HEK293 (cell line): ENCODE results near the gene PPP1R11.

Experiments
- GLIS2 ChIP-seq: fragments of 450-650 bp; formaldehyde crosslinking; IDR thresholded peaks from 2 replicates; pipeline ENCODE4 v1.5.1; 2016; ENCODE audit warnings: missing biosample characterization, missing genetic modification characterization
- ZBTB21 ChIP-seq: fragments of 450-650 bp; formaldehyde crosslinking; IDR thresholded peaks from 2 replicates; pipeline ENCODE4 v1.5.1; 2017; ENCODE audit warnings: missing biosample characterization, missing genetic modification characterization
- ZBTB48 ChIP-seq: fragments of 450-650 bp; formaldehyde crosslinking; IDR thresholded peaks from 2 replicates; pipeline ENCODE4 v1.5.1; 2016; ENCODE audit warnings: missing biosample characterization, missing genetic modification characterization
- ZNF10 ChIP-seq: fragments of 450-650 bp; formaldehyde crosslinking; IDR thresholded peaks from 2 replicates; pipeline ENCODE4 v1.5.1; 2017; ENCODE audit warnings: missing biosample characterization, missing genetic modification characterization
- ZNF155 ChIP-seq: fragments of 450-650 bp; formaldehyde crosslinking; IDR thresholded peaks from 2 replicates; pipeline ENCODE4 v1.5.1; 2016; ENCODE audit warnings: missing biosample characterization, missing genetic modification characterization
- ZNF169 ChIP-seq: fragments of 450-650 bp; formaldehyde crosslinking; IDR thresholded peaks from 2 replicates; pipeline ENCODE4 v1.5.1; 2016; ENCODE audit warnings: missing biosample characterization, missing genetic modification characterization
- ZNF19 ChIP-seq: fragments of 450-650 bp; formaldehyde crosslinking; IDR thresholded peaks from 2 replicates; pipeline ENCODE4; 2016; ENCODE audit warnings: missing biosample characterization, missing genetic modification characterization, low read depth
- ZNF274 ChIP-seq, 2 experiments: fragments of 200-500 bp in 1 of 2; fragments of 450-650 bp in 1 of 2; sonication (Bioruptor generic) in 1 of 2; formaldehyde crosslinking in 1 of 2; IDR thresholded peaks; 2 replicates each; pipeline versions ENCODE4 v1.5.1 to v1.6.1; 2014 to 2016; ENCODE audit warnings: borderline replicate concordance in 1 of 2, inconsistent platforms in 1 of 2, low read length in 1 of 2, missing biosample characterization in 1 of 2, missing genetic modification characterization in 1 of 2
- ZNF311 ChIP-seq: fragments of 450-650 bp; formaldehyde crosslinking; IDR thresholded peaks from 2 replicates; pipeline ENCODE4 v1.5.1; 2017; ENCODE audit warnings: missing biosample characterization, missing genetic modification characterization, borderline replicate concordance
- ZNF335 ChIP-seq: fragments of 450-650 bp; formaldehyde crosslinking; conservative IDR thresholded peaks from 2 replicates; pipeline ENCODE4 v1.5.1; 2016; ENCODE audit warnings: missing biosample characterization, missing genetic modification characterization
- ZNF341 ChIP-seq: fragments of 450-650 bp; formaldehyde crosslinking; IDR thresholded peaks from 2 replicates; pipeline ENCODE4; 2016; ENCODE audit warnings: low read depth, missing biosample characterization, missing genetic modification characterization
- ZNF544 ChIP-seq: fragments of 450-650 bp; formaldehyde crosslinking; IDR thresholded peaks from 2 replicates; pipeline ENCODE4 v1.5.0; 2017; ENCODE audit warnings: missing biosample characterization, missing genetic modification characterization
- ZNF596 ChIP-seq: fragments of 450-650 bp; IDR thresholded peaks from 2 replicates; pipeline ENCODE4 v1.5.0; 2018; ENCODE audit warnings: missing biosample characterization, mild to moderate bottlenecking, missing genetic modification characterization, moderate library complexity
- ZSCAN30 ChIP-seq: fragments of 450-650 bp; IDR thresholded peaks from 2 replicates; pipeline ENCODE4 v1.5.1; 2018; ENCODE audit warnings: missing biosample characterization, mild to moderate bottlenecking, missing genetic modification characterization, moderate library complexity
- TF ChIP-seq, protein P1 (sequence below): fragments of 450-650 bp; formaldehyde crosslinking; IDR thresholded peaks from 2 replicates; pipeline ENCODE4 v1.5.1; 2016; ENCODE audit warnings: missing biosample characterization, missing genetic modification characterization, borderline replicate concordance
- TF ChIP-seq, protein P2 (sequence below): fragments of 450-650 bp; formaldehyde crosslinking; IDR thresholded peaks from 2 replicates; pipeline ENCODE4 v1.5.0; 2017; ENCODE audit warnings: missing biosample characterization, missing genetic modification characterization, borderline replicate concordance
- TF ChIP-seq, protein P3 (sequence below): fragments of 450-650 bp; formaldehyde crosslinking; IDR thresholded peaks from 2 replicates; pipeline ENCODE4 v1.5.1; 2016; ENCODE audit warnings: missing biosample characterization, missing genetic modification characterization
- TF ChIP-seq, protein P4 (sequence below): fragments of 450-650 bp; formaldehyde crosslinking; IDR thresholded peaks from 2 replicates; pipeline ENCODE4 v1.5.1; 2017; ENCODE audit warnings: missing biosample characterization, missing genetic modification characterization
- TF ChIP-seq, protein P5 (sequence below): fragments of 450-650 bp; formaldehyde crosslinking; IDR thresholded peaks from 2 replicates; pipeline ENCODE4; 2016; ENCODE audit warnings: missing biosample characterization, missing genetic modification characterization

The PPP1R11 gene

DNA sequence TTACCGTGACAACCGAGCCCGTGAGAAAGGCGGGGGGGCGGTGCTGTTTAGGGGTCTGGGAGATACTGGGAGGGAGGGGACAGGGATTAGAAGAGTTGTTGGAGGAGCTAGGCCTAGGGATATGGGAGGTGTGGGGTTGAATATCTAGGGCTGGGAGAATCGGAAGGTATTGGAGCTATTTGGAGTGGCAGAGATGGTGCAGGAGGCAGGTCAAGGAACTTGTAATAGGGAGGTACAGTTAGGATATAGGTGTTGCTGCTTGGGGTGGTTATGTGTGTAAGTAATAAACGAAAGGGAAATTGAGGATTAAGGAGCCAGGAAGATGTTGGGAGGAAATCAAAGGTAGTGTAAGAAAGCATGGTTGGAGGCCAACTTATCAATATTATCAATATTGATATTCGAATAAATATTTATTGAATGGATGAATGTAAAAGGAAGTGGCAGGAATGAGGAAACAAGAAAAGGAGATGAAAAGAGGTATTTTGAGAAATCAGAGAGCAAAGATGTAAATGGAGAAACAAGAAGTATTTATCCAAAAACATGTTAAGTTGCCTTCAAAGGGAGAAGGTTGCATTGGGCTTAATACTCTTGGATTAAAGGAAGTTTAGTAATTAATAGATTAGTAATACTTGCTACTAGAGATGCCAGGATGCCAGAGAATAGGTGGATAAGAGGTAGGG is 602 bp downstream of the PPP1R11 start (continued):
- TF ChIP-seq, protein P1, sequence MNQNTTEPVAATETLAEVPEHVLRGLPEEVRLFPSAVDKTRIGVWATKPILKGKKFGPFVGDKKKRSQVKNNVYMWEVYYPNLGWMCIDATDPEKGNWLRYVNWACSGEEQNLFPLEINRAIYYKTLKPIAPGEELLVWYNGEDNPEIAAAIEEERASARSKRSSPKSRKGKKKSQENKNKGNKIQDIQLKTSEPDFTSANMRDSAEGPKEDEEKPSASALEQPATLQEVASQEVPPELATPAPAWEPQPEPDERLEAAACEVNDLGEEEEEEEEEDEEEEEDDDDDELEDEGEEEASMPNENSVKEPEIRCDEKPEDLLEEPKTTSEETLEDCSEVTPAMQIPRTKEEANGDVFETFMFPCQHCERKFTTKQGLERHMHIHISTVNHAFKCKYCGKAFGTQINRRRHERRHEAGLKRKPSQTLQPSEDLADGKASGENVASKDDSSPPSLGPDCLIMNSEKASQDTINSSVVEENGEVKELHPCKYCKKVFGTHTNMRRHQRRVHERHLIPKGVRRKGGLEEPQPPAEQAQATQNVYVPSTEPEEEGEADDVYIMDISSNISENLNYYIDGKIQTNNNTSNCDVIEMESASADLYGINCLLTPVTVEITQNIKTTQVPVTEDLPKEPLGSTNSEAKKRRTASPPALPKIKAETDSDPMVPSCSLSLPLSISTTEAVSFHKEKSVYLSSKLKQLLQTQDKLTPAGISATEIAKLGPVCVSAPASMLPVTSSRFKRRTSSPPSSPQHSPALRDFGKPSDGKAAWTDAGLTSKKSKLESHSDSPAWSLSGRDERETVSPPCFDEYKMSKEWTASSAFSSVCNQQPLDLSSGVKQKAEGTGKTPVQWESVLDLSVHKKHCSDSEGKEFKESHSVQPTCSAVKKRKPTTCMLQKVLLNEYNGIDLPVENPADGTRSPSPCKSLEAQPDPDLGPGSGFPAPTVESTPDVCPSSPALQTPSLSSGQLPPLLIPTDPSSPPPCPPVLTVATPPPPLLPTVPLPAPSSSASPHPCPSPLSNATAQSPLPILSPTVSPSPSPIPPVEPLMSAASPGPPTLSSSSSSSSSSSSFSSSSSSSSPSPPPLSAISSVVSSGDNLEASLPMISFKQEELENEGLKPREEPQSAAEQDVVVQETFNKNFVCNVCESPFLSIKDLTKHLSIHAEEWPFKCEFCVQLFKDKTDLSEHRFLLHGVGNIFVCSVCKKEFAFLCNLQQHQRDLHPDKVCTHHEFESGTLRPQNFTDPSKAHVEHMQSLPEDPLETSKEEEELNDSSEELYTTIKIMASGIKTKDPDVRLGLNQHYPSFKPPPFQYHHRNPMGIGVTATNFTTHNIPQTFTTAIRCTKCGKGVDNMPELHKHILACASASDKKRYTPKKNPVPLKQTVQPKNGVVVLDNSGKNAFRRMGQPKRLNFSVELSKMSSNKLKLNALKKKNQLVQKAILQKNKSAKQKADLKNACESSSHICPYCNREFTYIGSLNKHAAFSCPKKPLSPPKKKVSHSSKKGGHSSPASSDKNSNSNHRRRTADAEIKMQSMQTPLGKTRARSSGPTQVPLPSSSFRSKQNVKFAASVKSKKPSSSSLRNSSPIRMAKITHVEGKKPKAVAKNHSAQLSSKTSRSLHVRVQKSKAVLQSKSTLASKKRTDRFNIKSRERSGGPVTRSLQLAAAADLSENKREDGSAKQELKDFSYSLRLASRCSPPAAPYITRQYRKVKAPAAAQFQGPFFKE (tag by site-specific recombination) = no peak
- TF ChIP-seq, protein P2, sequence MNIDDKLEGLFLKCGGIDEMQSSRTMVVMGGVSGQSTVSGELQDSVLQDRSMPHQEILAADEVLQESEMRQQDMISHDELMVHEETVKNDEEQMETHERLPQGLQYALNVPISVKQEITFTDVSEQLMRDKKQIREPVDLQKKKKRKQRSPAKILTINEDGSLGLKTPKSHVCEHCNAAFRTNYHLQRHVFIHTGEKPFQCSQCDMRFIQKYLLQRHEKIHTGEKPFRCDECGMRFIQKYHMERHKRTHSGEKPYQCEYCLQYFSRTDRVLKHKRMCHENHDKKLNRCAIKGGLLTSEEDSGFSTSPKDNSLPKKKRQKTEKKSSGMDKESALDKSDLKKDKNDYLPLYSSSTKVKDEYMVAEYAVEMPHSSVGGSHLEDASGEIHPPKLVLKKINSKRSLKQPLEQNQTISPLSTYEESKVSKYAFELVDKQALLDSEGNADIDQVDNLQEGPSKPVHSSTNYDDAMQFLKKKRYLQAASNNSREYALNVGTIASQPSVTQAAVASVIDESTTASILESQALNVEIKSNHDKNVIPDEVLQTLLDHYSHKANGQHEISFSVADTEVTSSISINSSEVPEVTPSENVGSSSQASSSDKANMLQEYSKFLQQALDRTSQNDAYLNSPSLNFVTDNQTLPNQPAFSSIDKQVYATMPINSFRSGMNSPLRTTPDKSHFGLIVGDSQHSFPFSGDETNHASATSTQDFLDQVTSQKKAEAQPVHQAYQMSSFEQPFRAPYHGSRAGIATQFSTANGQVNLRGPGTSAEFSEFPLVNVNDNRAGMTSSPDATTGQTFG (tag by site-specific recombination) = no peak
- TF ChIP-seq ZBTB21 (tag by site-specific recombination) (no peak), ZNF169 (tag by site-specific recombination) (no peak), ZNF155 (tag by site-specific recombination) (no peak), ZNF335 (peak; percentile 2; the same call in 1 of the 2 replicates), ZNF544 (tag by site-specific recombination) (no peak), ZNF19 (tag by site-specific recombination) (no peak), ZNF341 (peak; percentile 4), ZBTB48 (tag by site-specific recombination) (peak; percentile 99), ZNF596 (tag by site-specific recombination) (no peak), ZNF274 (IDR thresholded peaks at IDR 0.05; ENCODE audit: low read length) (no peak), ZNF274 (tag by site-specific recombination; IDR thresholded peaks at IDR 0.05; ENCODE audit: borderline replicate concordance) (no peak), ZNF10 (tag by site-specific recombination) (no peak), GLIS2 (0 out of 2 replicates have a peak, but pooled peaks have one; percentile 25), ZNF311 (tag by site-specific recombination) (no peak), ZSCAN30 (no peak)
- TF ChIP-seq, protein P3, sequence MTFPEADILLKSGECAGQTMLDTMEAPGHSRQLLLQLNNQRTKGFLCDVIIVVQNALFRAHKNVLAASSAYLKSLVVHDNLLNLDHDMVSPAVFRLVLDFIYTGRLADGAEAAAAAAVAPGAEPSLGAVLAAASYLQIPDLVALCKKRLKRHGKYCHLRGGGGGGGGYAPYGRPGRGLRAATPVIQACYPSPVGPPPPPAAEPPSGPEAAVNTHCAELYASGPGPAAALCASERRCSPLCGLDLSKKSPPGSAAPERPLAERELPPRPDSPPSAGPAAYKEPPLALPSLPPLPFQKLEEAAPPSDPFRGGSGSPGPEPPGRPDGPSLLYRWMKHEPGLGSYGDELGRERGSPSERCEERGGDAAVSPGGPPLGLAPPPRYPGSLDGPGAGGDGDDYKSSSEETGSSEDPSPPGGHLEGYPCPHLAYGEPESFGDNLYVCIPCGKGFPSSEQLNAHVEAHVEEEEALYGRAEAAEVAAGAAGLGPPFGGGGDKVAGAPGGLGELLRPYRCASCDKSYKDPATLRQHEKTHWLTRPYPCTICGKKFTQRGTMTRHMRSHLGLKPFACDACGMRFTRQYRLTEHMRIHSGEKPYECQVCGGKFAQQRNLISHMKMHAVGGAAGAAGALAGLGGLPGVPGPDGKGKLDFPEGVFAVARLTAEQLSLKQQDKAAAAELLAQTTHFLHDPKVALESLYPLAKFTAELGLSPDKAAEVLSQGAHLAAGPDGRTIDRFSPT (tag by site-specific recombination) = no peak
- TF ChIP-seq, protein P4, sequence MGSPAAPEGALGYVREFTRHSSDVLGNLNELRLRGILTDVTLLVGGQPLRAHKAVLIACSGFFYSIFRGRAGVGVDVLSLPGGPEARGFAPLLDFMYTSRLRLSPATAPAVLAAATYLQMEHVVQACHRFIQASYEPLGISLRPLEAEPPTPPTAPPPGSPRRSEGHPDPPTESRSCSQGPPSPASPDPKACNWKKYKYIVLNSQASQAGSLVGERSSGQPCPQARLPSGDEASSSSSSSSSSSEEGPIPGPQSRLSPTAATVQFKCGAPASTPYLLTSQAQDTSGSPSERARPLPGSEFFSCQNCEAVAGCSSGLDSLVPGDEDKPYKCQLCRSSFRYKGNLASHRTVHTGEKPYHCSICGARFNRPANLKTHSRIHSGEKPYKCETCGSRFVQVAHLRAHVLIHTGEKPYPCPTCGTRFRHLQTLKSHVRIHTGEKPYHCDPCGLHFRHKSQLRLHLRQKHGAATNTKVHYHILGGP = no peak
- TF ChIP-seq, protein P5, sequence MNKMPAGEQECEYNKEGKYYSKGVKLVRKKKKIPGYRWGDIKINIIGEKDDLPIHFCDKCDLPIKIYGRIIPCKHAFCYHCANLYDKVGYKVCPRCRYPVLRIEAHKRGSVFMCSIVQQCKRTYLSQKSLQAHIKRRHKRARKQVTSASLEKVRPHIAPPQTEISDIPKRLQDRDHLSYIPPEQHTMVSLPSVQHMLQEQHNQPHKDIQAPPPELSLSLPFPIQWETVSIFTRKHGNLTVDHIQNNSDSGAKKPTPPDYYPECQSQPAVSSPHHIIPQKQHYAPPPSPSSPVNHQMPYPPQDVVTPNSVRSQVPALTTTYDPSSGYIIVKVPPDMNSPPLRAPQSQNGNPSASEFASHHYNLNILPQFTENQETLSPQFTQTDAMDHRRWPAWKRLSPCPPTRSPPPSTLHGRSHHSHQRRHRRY (tag by site-specific recombination) = 0 out of 2 replicates have a peak, but pooled peaks have one; percentile 32
